Naive thymus-derived CD8-positive, alpha-beta T cell (primary cell): ENCODE measurements around the gene PDE4D. TPM values are rescaled to one million over a fixed set of nuclear protein-coding genes. Genes with fewer than 3 reads are reported as not detected.

Experiments used
- ATAC-seq, 2 donors: fragments of 150-1000 bp; cut with Tn5 transposase in 1 of 2; sonication (Bioruptor Pico), chemical (Tn5 transposase) in 1 of 2; 1 replicate in 1 of 2; 2 replicates in 1 of 2; pipeline ENCODE4 v1.10.0; 2021; ENCODE audit warnings: mild to moderate bottlenecking in 2 of 2, moderate library complexity in 2 of 2
- POLR2A ChIA-PET: fragments of 350-600 bp; sonication (Branson Sonifier 250); formaldehyde crosslinking; loops from one replicate; lab custom pipeline; 2021; ENCODE audit warnings: antibody characterized with exemption; lab: Charles Lee
- DNase-seq, 10 donors: peaks; one replicate each; pipeline versions ENCODE4 v3.0.0 to v3.0.0-alpha.2; 2020 to 2022
- H3K27ac Mint-ChIP-seq, 10 donors: one replicate each; pipeline ENCODE4 v1.8.0; 2020 to 2022; ENCODE audit warnings: mild to moderate bottlenecking in 10 of 10, mixed read lengths in 10 of 10, moderate library complexity in 4 of 10, inconsistent platforms in 1 of 10
- H3K27me3 Mint-ChIP-seq, 5 donors: one replicate each; pipeline ENCODE4 v1.8.0; 2021 to 2022; ENCODE audit warnings: mixed read lengths in 5 of 5
- H3K36me3 Mint-ChIP-seq, 3 donors: one replicate each; pipeline ENCODE4 v1.8.0; 2020 to 2022; ENCODE audit warnings: mixed read lengths in 3 of 3, mild to moderate bottlenecking in 2 of 3, inconsistent platforms in 1 of 3
- H3K4me1 Mint-ChIP-seq, 4 donors: one replicate each; pipeline ENCODE4 v1.8.0; 2021 to 2022; ENCODE audit warnings: mixed read lengths in 4 of 4
- H3K4me3 Mint-ChIP-seq, 10 donors: one replicate each; pipeline ENCODE4 v1.8.0; 2020 to 2022; ENCODE audit warnings: mild to moderate bottlenecking in 10 of 10, mixed read lengths in 10 of 10, moderate library complexity in 6 of 10, inconsistent platforms in 1 of 10
- H3K9me3 Mint-ChIP-seq, 9 donors: one replicate each; pipeline ENCODE4 v1.8.0; 2020 to 2022; ENCODE audit warnings: mixed read lengths in 9 of 9, mild to moderate bottlenecking in 3 of 9, inconsistent platforms in 1 of 9, moderate library complexity in 1 of 9
- polyA plus RNA-seq, 3 donors: library from polyadenylated mRNA; unstranded; fragments of 300-500 nt; fragmentation: Illumina TruSeq; gene quantifications; one replicate each; pipeline ENCODE4 v1.2.3, GENCODE V29; 2021
- total RNA-seq, 8 experiments: library from RNA in 2 of 8; stranded (reverse) in 2 of 8; gene quantifications; one replicate each; pipeline ENCODE4 v1.2.3 and lab custom pipeline; 2021 to 2026

PDE4D gene
- total and polyA plus RNA-seq, 5 experiments from 2014 or later = 5.8 to 35.9 (median 8.8) TPM

DNA sequence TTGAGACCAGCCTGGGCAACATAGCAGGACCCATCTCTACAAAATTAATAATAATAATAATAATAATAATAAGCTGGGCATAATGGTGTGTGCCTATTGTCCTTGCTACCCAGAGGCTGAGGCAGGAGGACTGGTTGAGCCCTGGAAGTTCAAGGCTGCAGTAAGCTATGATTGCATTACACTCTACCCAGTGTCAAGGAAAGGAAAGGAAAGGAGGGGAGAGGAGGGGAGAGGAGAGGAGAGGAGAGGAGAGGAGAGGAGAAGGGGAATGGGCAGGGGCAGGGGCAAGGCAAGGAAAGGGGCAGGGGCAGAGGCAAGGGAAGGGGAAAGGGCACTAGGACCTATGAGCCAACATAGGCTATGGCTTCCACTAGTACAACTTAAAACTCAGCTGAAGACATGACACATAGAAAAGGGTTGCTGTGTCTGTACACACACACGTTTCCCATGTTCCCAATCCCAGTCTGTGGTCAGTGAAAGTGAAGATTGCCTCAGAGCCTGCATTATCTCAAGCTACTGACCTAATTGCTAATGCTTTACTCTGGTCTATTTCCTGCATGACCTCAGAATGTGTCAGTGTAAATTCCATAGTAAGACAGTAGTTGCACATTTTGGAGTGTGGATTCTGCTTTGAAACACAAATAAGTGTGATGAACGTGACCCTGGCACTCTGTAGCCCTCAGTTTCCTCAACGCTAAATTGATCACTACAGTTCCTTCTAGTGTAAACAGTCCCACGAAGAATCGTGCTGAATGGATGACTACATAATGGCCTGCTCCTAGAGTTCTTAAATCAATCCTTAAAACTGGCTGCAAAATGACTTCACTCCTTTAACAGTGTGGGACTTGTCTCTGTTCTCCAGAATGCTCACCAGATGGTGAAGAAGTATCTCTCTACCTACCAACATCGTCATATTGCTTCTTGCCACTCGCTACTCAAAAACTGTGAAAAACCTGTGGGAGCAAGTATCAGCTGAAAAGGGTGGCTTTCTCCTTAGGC lies 813.6 kb downstream of the PDE4D start:
- no peaks in the 10 kb centered on the region for H3K9me3 Mint-ChIP-seq
- no peaks in the 10 kb centered on the region for H3K36me3 Mint-ChIP-seq
- no peaks in the 10 kb centered on the region for H3K27me3 Mint-ChIP-seq
- peak overlapping the region in 1 of 10 donors; percentile 2 for H3K27ac Mint-ChIP-seq
- H3K4me3 Mint-ChIP-seq = no peak overlapping the region
- no peak for ATAC-seq
- POLR2A ChIA-PET = no interaction called here
- DNase-seq = no peak
- no peaks in the 10 kb centered on the region for H3K4me1 Mint-ChIP-seq

DNA sequence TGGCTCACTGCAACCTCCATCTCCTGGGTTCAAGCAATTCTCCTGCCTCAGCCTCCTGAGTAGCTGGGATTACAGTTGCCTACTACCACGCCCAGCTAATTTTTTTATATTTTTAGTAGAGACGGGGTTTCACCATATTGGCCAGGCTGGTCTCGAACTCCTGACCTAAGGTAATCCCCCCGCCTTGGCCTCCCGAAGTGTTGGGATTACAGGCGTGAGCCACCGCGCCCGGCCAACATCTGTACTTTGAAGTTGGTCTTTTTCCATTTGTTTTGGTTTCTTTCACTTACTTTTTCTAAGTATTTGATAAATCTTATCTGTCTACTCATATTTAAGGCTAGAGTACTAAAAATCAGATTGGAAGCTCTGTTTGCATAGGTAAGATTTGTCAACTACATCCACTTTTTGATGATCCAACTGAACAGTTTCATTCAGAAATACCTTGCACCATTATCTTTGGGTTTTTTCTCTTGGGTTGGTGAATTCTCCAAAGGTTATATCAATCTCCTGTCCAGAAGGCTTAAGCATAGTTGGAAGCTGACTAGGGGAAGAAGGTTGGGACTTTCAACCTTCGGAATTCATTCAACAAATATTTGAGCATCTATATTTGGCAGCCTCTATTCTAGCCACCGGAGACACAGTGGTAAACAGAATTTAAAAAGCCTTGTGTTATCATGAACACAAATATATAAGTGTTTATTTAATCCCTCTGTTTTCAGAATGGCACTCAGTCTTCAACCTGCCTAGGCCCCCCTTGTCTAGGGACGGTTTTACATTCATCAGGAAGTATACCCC lies 821.6 kb downstream of the PDE4D start:
- Mint-ChIP-seq H3K27me3 (peaks cover 0 to 4% (median 1%) of the 10 kb centered on the region in 5 donors), H3K4me1 (peaks cover 0 to 3% (median 0%) of the 10 kb centered on the region in 4 donors), H3K4me3 (no peak overlapping the region), H3K36me3 (peaks cover 0 to 3% (median 0%) of the 10 kb centered on the region in 3 donors), H3K27ac (no peak overlapping the region), H3K9me3 (no peaks in the 10 kb centered on the region)
- DNase-seq = no peak
- ATAC-seq = no peak
- POLR2A ChIA-PET = interaction anchor here (0.5 kb wide), 1 partner anchor 759 kb away, joined by 3 read pairs; no protein-coding TSS in a partner anchor

DNA sequence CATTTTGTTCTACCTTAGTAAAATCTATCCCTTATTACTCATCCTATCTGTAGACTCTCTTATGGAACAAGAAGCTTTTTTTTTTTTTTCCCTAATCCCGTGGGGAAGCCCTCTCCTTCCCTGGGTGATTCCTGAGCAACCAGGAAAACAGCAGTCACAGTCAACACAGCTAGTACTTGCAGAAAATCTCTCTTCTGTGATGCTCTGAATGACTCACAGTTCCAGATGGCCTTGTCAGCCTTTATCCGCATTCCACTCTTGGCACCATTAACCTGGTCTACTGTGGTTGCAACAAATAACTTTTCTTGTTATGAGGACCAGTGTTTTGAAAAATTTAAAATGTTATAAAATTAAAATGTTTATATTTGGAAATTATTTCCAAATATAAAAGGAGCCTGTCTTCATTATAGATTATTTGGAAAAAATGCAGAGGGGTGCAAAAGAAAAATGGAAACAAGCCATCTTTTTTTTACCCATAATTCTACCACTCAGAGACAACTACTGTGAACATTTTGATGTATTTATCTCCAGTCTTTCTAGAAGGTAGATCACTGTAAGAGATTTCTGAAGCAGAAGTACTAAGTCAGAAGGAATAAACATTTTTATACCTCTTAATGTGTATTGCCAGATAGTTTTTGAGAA lies 824.0 kb downstream of the PDE4D start:
- no peak for DNase-seq
- H3K36me3 Mint-ChIP-seq = peaks cover 0 to 3% (median 0%) of the 10 kb centered on the region in 3 donors
- no peak for ATAC-seq
- H3K27me3 Mint-ChIP-seq = peaks cover 0 to 4% (median 1%) of the 10 kb centered on the region in 5 donors
- H3K4me3 Mint-ChIP-seq = no peak overlapping the region
- no peak overlapping the region for H3K27ac Mint-ChIP-seq
- H3K4me1 Mint-ChIP-seq = peaks cover 0 to 7% (median 2%) of the 10 kb centered on the region in 4 donors
- H3K9me3 Mint-ChIP-seq = peaks cover 0 to 3% (median 0%) of the 10 kb centered on the region in 9 donors
- POLR2A ChIA-PET = interaction anchor here (1.0 kb wide), 1 partner anchor 28 kb away, joined by 5 read pairs; no protein-coding TSS in a partner anchor

DNA sequence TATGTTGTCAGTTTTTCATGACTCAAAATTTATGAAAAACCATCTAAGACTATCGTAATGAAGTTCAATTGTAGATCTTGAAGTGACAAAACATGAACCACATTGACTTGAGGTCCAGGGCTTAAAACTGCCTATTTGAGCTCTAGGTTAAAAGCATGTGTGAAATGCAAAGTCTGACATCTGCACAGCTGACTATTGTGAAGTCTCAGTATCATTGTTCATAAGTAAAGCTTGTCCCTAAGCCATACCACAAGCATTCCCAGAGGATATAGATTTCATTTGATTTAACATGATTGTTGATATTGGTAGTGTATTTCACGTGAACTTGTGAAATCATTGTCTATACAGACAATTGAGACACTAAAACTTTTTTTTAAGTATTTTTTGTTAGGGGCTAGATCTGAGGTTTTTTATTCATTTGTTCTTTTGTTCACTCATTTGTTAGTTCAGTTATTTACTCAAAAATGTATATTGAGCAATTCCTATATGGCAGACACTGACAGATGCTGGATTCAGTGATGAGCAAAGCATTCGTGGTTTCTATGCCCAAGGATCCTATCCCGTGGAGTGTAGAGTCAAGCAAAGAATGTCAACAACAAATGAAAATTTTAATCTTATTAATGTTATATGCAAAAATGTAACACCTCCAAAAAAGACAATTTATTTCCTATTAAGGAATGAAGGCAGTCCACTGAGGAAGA lies 825.4 kb downstream of the PDE4D start:
- POLR2A ChIA-PET = no interaction called here
- H3K27me3 Mint-ChIP-seq = peaks cover 0 to 2% (median 0%) of the 10 kb centered on the region in 5 donors
- peaks cover 0 to 3% (median 0%) of the 10 kb centered on the region in 3 donors for H3K36me3 Mint-ChIP-seq
- H3K27ac Mint-ChIP-seq = no peak overlapping the region
- peaks cover 0 to 7% (median under 1%) of the 10 kb centered on the region in 4 donors for H3K4me1 Mint-ChIP-seq
- no peak for ATAC-seq
- DNase-seq = no peak
- H3K4me3 Mint-ChIP-seq = no peak overlapping the region
- peaks cover 0 to 3% (median 0%) of the 10 kb centered on the region in 9 donors for H3K9me3 Mint-ChIP-seq

DNA sequence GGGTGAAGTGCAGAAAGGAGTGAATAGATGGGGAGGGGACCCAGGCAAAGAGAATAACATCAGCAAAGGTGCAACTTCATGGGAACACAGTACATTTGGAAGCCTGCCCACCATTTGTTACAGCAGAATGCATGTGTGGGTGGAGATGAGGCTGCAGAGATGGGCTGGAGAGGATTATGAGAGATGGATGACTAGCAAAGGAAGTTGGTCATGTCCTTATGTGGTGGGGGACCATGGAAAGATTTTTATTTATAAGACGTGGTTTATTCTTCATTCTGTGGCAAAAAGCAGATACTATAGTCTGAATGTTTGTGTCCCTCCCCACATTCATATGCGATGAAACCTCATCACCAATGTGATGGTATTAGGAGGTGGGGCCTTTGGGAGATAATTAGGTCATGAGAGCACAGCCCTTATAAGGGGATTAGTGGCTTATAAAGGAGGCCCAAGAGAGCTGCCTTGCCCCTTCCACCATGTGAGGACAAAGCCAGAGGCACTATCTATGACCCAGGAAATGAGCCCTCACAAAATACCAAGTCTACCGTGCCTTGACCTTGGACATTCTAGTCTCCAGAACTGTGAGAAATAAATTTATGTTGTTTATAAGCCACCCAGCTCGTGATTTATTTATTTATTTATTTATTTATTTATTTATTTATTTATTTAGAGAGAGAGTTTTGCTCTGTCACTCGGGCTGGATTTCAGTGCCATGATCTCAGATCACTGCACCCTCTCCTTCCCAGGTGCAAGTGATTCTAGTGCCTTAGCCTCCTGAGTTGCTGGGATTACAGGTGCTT lies 827.0 kb downstream of the PDE4D start:
- H3K4me3 Mint-ChIP-seq = no peak overlapping the region
- H3K27ac Mint-ChIP-seq = no peak overlapping the region
- ATAC-seq (no peak), DNase-seq (no peak)
- H3K4me1 Mint-ChIP-seq = peaks cover 0 to 7% (median 0%) of the 10 kb centered on the region in 4 donors
- peaks cover 0 to 1% (median 0%) of the 10 kb centered on the region in 5 donors for H3K27me3 Mint-ChIP-seq
- H3K36me3 Mint-ChIP-seq = no peaks in the 10 kb centered on the region
- POLR2A ChIA-PET = no interaction called here
- peaks cover 0 to 3% (median 0%) of the 10 kb centered on the region in 9 donors for H3K9me3 Mint-ChIP-seq

DNA sequence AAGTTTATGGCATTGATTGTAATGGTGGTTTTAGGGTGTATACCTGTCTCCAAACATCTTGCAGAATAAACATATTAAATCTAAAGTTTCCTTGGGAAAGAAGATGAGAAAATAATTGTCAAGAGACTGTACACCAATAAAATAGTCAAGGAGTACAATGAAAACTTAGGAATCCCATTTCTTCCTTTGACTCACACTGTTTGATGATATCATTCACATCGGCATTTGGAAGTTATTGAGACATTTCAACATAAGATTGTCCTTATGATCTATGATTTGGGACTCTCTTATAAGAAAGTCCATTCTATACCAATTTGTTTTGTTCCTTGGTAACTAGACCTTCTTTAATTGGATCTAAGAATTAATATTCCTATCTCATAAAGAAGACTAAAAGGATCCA lies 828.0 kb downstream of the PDE4D start:
- POLR2A ChIA-PET = no interaction called here

DNA sequence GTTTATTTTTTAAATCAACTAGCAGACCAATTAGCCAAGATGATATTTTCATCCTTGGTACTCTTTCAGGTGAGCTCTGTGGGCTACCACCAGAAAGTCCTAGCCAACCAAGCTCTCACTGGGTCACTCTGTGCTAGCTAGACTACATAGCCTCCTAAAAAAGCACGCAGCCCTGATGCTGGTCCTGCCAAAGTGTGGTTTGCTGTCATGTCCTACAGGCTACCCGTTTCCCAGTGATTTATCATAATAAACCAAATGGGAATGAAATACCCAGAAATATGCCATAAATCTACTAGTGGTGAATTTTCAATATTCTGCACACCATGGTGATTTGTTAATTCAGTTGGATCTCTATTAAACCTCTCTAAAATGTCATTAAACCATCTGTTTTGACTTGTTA lies 829.2 kb downstream of the PDE4D start:
- POLR2A ChIA-PET = no interaction called here
- H3K4me3 Mint-ChIP-seq = no peak overlapping the region
- no peaks in the 10 kb centered on the region for H3K36me3 Mint-ChIP-seq

More for the DNA sequence above, 828.0 kb downstream of the PDE4D start:
- H3K4me3 Mint-ChIP-seq = no peak overlapping the region
- DNase-seq = no peak
- peaks cover 0 to 3% (median 0%) of the 10 kb centered on the region in 9 donors for H3K9me3 Mint-ChIP-seq
- no peaks in the 10 kb centered on the region for H3K36me3 Mint-ChIP-seq
- H3K27ac Mint-ChIP-seq = no peak overlapping the region
- ATAC-seq = no peak
- H3K4me1 Mint-ChIP-seq = peaks cover 0 to 7% (median 0%) of the 10 kb centered on the region in 4 donors
- H3K27me3 Mint-ChIP-seq = peaks cover 0 to 1% (median 0%) of the 10 kb centered on the region in 5 donors

DNA sequence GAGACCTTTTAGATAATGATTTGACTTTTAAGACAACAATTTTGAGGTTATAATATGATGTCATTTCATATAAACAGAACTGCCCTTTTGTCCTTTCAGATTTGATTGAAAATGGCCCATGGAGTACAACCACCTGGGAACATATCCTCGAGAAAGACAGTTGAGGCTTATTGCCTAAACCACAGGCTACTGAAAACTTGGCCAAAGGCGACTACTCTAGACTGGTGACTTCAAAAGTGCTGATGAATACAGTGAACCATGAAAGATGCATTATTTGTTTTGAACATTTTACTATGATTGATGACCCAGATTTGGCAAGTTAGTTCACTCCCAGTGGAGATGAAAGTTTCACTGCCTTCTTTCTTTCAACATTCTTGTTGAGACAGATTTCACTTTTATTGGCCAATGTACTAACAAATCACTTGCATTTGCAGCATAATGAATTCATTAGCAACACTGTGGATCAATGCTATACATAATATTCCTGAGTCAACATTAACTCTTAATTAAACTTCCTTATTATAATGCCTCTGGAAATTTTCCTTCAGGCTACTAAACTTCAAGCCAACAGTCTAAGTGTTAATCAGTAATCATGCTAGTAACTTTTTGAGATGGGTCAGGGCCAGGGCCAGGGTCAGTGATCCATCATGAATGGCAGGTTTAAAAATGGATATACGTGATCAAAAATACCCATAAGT lies 830.4 kb downstream of the PDE4D start:
- ATAC-seq (no peak), DNase-seq (no peak)
- peaks cover 0 to 1% (median 0%) of the 10 kb centered on the region in 5 donors for H3K27me3 Mint-ChIP-seq
- POLR2A ChIA-PET = no interaction called here
- no peak overlapping the region for H3K4me3 Mint-ChIP-seq
- no peak overlapping the region for H3K27ac Mint-ChIP-seq
- H3K36me3 Mint-ChIP-seq = no peaks in the 10 kb centered on the region
- H3K4me1 Mint-ChIP-seq = peaks cover 0 to 7% (median 0%) of the 10 kb centered on the region in 4 donors
- H3K9me3 Mint-ChIP-seq = peaks cover 0 to 3% (median 0%) of the 10 kb centered on the region in 9 donors

More for the DNA sequence above, 829.2 kb downstream of the PDE4D start:
- ATAC-seq = no peak
- H3K9me3 Mint-ChIP-seq = peaks cover 0 to 3% (median 0%) of the 10 kb centered on the region in 9 donors
- H3K4me1 Mint-ChIP-seq = peaks cover 0 to 7% (median 0%) of the 10 kb centered on the region in 4 donors
- no peak for DNase-seq
- H3K27ac Mint-ChIP-seq = no peak overlapping the region
- peaks cover 0 to 1% (median 0%) of the 10 kb centered on the region in 5 donors for H3K27me3 Mint-ChIP-seq

DNA sequence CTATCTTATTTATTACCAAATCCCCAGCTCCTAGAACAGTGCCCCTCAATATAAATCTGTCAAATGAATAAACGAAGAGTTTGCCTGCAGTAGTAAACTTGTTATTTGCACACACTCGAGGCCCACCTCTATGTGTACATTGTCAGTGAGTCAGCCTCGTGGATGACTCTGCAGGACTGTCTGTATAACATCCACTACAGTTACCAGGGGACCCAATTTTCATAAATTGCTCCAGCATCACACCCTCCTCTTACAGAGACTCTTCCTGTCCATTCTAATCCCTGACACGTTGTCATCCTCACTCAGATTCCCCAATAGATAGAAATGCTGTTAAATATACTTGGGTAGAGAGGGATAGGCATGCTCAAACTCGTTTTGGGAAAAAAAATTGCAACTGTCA lies 832.1 kb downstream of the PDE4D start:
- Mint-ChIP-seq H3K27ac (no peak overlapping the region), H3K4me3 (no peak overlapping the region), H3K4me1 (peaks cover 0 to 5% (median 0%) of the 10 kb centered on the region in 4 donors), H3K36me3 (no peaks in the 10 kb centered on the region), H3K27me3 (peaks cover 0 to 1% (median 0%) of the 10 kb centered on the region in 5 donors), H3K9me3 (peaks cover 0 to 3% (median 0%) of the 10 kb centered on the region in 9 donors)
- ATAC-seq (no peak), DNase-seq (no peak)
- POLR2A ChIA-PET = interaction anchor here (0.7 kb wide), 1 partner anchor 154 kb away, joined by 3 read pairs; no protein-coding TSS in a partner anchor

DNA sequence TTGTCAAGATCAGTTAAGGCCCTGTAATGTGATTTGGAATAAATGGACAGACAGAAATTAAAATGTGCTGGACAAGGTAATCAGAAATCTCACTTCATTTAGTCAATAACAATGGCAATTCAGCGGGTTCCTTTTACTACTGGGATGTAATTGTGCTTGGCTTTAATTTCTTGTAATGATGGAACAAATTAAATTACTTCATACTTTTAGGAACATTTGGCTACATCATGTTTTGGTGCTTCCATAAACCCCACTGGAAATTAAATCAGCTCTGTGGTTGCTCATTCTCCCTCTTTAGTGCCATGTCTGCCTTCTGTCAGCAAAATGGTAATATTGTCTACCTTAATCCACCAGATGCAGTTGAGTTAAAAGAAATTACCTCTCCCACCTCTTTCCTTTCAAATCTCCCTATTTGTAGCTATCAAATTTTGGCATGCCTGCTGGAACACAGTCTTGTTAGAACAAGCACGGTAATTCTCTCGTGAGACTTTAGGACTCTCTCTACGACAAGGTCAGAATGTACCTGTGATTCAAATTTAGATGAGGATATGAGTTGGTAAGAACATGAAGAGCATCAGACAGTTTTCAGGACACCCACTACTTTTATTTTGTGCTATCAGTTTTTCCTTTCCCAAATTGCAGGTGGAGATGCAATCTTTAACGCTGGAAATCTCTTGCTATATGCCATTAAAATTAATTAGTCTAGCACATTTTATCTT lies 834.4 kb downstream of the PDE4D start:
- no peaks in the 10 kb centered on the region for H3K36me3 Mint-ChIP-seq
- no peaks in the 10 kb centered on the region for H3K9me3 Mint-ChIP-seq
- H3K4me1 Mint-ChIP-seq = no peaks in the 10 kb centered on the region
- no peak overlapping the region for H3K27ac Mint-ChIP-seq
- POLR2A ChIA-PET = no interaction called here
- ATAC-seq (no peak), DNase-seq (no peak)
- peaks cover 0 to 4% (median 0%) of the 10 kb centered on the region in 5 donors for H3K27me3 Mint-ChIP-seq
- no peak overlapping the region for H3K4me3 Mint-ChIP-seq
